ENCODE measurements around the gene PTPRG. TPM values are rescaled to one million over a fixed set of nuclear protein-coding genes. Genes with fewer than 3 reads are reported as not detected.

Gene PTPRG
- total RNA-seq, 4 donors from 2014 or later = 33.5 to 56.6 (median 46.9) TPM

DNA sequence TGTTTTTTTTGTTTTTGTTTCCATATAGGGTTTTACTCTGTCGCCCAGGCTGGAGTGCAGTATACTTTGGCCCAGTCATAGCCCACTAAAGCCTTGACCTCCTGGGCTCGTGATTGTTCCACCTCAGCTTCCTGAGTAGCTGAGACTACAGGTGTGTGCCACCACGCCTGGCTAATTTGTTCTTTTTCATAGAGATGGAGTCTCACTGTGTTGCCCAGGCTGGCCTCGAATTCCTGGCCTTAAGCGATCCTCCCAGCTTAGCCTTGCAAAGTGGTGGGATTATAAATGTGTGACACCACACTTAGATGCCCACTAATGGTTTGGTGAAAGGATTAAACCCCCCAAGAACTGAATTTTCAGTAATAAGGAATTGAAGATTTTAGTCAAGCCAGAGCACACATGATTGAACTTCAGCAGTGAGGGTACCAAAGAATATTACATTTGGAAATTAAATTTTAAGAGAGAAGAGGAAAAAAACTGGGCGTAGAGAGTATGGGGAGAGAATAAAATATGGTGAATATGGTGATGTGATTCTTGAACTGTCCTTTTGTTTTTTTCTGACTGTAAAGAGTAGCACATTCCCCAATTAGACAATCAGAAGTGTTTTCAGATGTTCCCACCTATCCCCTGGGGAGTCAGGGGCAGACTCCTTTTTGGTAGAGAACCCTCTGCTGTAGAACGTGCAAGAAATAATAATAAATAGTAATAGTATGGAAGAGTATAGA, 208.1 kb downstream of the PTPRG start:
- Histone ChIP-seq H3K27ac (no peak overlapping the region), H3K4me1 (no peaks in the 10 kb centered on the region), H3K27me3 (no peaks in the 10 kb centered on the region), H3K4me3 (no peak overlapping the region), H3K36me3 (no peaks in the 10 kb centered on the region), H3K9me3 (no peaks in the 10 kb centered on the region)
- no peak for TF ChIP-seq POLR2A (IDR thresholded peaks at IDR 0.05)
- TF ChIP-seq, protein P1, sequence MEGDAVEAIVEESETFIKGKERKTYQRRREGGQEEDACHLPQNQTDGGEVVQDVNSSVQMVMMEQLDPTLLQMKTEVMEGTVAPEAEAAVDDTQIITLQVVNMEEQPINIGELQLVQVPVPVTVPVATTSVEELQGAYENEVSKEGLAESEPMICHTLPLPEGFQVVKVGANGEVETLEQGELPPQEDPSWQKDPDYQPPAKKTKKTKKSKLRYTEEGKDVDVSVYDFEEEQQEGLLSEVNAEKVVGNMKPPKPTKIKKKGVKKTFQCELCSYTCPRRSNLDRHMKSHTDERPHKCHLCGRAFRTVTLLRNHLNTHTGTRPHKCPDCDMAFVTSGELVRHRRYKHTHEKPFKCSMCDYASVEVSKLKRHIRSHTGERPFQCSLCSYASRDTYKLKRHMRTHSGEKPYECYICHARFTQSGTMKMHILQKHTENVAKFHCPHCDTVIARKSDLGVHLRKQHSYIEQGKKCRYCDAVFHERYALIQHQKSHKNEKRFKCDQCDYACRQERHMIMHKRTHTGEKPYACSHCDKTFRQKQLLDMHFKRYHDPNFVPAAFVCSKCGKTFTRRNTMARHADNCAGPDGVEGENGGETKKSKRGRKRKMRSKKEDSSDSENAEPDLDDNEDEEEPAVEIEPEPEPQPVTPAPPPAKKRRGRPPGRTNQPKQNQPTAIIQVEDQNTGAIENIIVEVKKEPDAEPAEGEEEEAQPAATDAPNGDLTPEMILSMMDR (IDR thresholded peaks at IDR 0.05) = no peak
- no peak for DNase-seq

DNA sequence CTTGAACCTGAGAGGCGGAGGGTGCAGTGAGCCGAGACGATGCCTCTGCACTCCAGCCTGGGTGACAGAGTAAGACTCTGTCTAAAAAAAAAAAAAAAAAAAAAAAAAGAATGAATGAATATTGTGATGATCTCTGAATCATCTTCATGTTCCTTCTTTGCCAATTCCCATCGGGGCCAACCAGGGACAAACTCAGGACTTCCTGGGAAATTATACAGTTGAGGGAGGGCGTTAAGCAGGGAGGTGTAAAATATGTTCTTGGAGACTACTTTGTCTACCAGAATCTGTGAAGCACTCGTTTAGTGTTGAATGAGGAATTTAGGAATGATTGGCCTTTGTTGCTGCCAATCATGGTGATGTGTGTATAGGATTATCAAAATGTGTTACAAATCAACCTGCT, 210.6 kb downstream of the PTPRG start:
- Histone ChIP-seq H3K4me3 (no peak overlapping the region), H3K36me3 (no peaks in the 10 kb centered on the region), H3K27me3 (no peaks in the 10 kb centered on the region), H3K9me3 (no peaks in the 10 kb centered on the region), H3K4me1 (no peaks in the 10 kb centered on the region), H3K27ac (no peak overlapping the region)
- no peak for DNase-seq
- TF ChIP-seq, protein P1 (IDR thresholded peaks at IDR 0.05) = no peak
- no peak for TF ChIP-seq POLR2A (IDR thresholded peaks at IDR 0.05)

DNA sequence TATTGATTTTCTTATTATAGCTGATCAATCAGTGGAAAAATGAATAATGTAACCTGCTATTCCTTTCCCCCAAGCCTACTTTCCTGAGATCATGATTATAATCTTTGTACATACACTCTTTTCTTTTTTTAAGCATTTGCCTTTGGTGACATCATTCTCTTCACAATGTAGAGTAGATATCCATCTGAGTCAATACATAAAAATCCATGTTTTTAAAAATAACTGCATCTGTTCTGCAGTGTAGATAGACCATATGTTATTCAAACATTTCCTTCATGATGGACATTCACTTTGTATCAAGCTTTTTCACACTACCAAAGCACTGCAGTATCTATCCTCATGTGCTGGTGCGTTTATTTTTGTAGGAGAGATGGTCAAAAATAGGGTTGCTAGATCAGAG, 211.1 kb downstream of the PTPRG start:
- Histone ChIP-seq H3K27me3 (no peaks in the 10 kb centered on the region), H3K27ac (no peak overlapping the region), H3K4me3 (no peak overlapping the region), H3K36me3 (no peaks in the 10 kb centered on the region), H3K9me3 (no peaks in the 10 kb centered on the region), H3K4me1 (no peaks in the 10 kb centered on the region)
- DNase-seq = no peak
- TF ChIP-seq POLR2A (IDR thresholded peaks at IDR 0.05) = no peak
- TF ChIP-seq, protein P1 (IDR thresholded peaks at IDR 0.05) = no peak

DNA sequence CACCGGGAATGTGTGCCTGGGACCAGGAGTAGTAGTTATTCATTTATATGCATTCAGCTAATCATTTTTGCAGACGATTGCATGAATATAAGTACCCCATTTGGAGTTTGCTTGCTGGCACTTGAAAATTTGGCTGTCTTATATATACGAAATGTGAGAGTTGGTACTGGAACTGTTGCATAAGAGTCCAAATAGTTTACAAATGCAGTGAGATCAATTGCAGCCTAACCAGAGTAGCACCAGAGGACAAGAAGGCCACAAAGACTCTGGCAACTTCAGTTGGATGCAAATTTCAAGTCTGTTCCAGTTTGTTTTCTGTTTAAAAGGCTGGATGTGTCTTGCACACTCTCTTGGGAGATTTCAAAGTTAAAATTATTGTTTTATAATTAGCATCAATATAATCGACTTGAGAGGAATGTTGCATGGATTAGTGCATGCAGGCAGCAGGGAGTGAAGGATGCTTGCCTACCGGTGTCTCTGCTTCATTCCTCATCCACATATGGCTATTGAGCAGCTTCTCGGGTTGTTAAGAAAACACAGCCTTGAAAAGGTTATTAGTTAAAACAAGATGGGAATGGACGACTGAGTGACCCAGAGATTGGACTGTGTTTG, 213.0 kb downstream of the PTPRG start:
- H3K27me3 ChIP-seq = no peaks in the 10 kb centered on the region
- TF ChIP-seq POLR2A (IDR thresholded peaks at IDR 0.05) = no peak
- TF ChIP-seq, protein P1 (IDR thresholded peaks at IDR 0.05) = no peak
- no peaks in the 10 kb centered on the region for H3K9me3 ChIP-seq
- no peaks in the 10 kb centered on the region for H3K36me3 ChIP-seq
- H3K4me3 ChIP-seq = no peak overlapping the region
- H3K4me1 ChIP-seq = no peaks in the 10 kb centered on the region
- DNase-seq = no peak
- H3K27ac ChIP-seq = no peak overlapping the region

DNA sequence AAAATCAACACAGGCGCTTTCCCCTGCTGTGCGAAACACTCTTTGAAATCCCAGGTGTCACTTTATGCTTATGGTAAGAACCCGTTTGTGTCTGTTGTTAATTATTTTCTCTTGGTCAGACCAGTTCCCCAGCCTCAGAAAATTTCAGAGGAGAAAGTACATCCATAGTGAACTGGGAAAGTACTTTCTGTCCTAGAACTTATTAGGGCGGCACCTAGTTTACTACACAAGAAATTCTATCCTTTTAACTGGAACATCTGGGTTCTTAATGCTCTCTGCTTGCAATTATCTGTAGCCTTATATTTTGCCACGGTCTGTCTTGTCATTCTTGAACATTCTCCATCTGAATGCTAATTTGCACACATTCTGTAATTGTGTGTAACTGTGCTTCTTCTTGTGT, 215.0 kb downstream of the PTPRG start:
- TF ChIP-seq POLR2A (IDR thresholded peaks at IDR 0.05) = no peak
- TF ChIP-seq, protein P1 (IDR thresholded peaks at IDR 0.05) = no peak
- Histone ChIP-seq H3K27me3 (no peaks in the 10 kb centered on the region), H3K36me3 (no peaks in the 10 kb centered on the region), H3K4me1 (no peaks in the 10 kb centered on the region), H3K27ac (no peak overlapping the region), H3K9me3 (no peaks in the 10 kb centered on the region), H3K4me3 (no peak overlapping the region)
- DNase-seq = no peak
